Thoracic aorta (tissue), 2 donors: ENCODE measurements around the gene TSPAN5. TPM values are rescaled to one million over a fixed set of nuclear protein-coding genes. Genes with fewer than 3 reads are reported as not detected.

Experiments
- ATAC-seq: fragments of 150-250 bp; one replicate; pipeline ENCODE4 v1.8.0; 2017; ENCODE audit warnings: low read depth; ENCODE audit not compliant: insufficient number of reproducible peaks, low FRiP score
- DNase-seq: peaks from one replicate; pipeline ENCODE4 v3.0.0-alpha.2; 2020; ENCODE audit warnings: low spot score
- H3K27ac ChIP-seq, 2 donors: fragments of 200-600 bp; sonication (generic); 1 replicate in 1 of 2; 2 replicates in 1 of 2; pipeline ENCODE4 v1.5.1; 2016; ENCODE audit warnings: mild to moderate bottlenecking in 2 of 2, moderate library complexity in 2 of 2
- H3K27me3 ChIP-seq: fragments of 200-600 bp; sonication (generic); replicated peaks from 2 replicates; pipeline ENCODE4 v1.6.0; 2016; ENCODE audit warnings: mild to moderate bottlenecking; ENCODE audit not compliant: insufficient read depth
- H3K36me3 ChIP-seq: fragments of 200-600 bp; sonication (generic); one replicate; pipeline ENCODE4 v1.5.1; 2016
- H3K4me1 ChIP-seq, 2 donors: fragments of 200-600 bp; sonication (generic); 1 replicate in 1 of 2; 2 replicates in 1 of 2; pipeline versions ENCODE4 v1.5.1 to v1.6.0; 2016; ENCODE audit warnings: low read depth in 2 of 2, mild to moderate bottlenecking in 1 of 2; ENCODE audit not compliant: control insufficient read depth in 1 of 2
- H3K4me3 ChIP-seq: fragments of 200-600 bp; sonication (generic); 2 replicates; pipeline ENCODE4 v1.5.1; 2016; ENCODE audit warnings: mild to moderate bottlenecking
- H3K9me3 ChIP-seq: fragments of 200-600 bp; sonication (generic); 2 replicates; pipeline ENCODE4 v1.5.1; 2016
- total RNA-seq, 2 donors: library from RNA; depleted of rRNA; stranded (reverse); fragments of >200 nt; gene quantifications; one replicate each; pipeline versions ENCODE4 v1.1.0 to v1.2.3, GENCODE V29; 2016
- TF ChIP-seq, protein P1 (sequence below): fragments of 200-600 bp; sonication (generic); IDR thresholded peaks from one replicate; pipeline ENCODE4 v1.5.1; 2019; ENCODE audit warnings: antibody characterized with exemption

TSPAN5 gene
- total RNA-seq, 2 donors from 2014 or later: 7.7 to 11.4 TPM

- Histone ChIP-seq H3K27ac (no peak overlapping the region), H3K27me3 (no peaks in the 10 kb centered on the region), H3K4me3 (no peak overlapping the region), H3K4me1 (peaks cover 3 to 8% of the 10 kb centered on the region in 2 donors), H3K9me3 (no peaks in the 10 kb centered on the region), H3K36me3 (no peaks in the 10 kb centered on the region)
- TF ChIP-seq, protein P1, sequence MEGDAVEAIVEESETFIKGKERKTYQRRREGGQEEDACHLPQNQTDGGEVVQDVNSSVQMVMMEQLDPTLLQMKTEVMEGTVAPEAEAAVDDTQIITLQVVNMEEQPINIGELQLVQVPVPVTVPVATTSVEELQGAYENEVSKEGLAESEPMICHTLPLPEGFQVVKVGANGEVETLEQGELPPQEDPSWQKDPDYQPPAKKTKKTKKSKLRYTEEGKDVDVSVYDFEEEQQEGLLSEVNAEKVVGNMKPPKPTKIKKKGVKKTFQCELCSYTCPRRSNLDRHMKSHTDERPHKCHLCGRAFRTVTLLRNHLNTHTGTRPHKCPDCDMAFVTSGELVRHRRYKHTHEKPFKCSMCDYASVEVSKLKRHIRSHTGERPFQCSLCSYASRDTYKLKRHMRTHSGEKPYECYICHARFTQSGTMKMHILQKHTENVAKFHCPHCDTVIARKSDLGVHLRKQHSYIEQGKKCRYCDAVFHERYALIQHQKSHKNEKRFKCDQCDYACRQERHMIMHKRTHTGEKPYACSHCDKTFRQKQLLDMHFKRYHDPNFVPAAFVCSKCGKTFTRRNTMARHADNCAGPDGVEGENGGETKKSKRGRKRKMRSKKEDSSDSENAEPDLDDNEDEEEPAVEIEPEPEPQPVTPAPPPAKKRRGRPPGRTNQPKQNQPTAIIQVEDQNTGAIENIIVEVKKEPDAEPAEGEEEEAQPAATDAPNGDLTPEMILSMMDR: no peak
- DNase-seq (no peak), ATAC-seq (no peak)
These were observed 130.7 kb downstream of the TSPAN5 start for GRCh38 chr4:98527534-98528269.

- ATAC-seq: no peak
- H3K9me3 ChIP-seq: no peaks in the 10 kb centered on the region
- peaks cover 3 to 8% of the 10 kb centered on the region in 2 donors for H3K4me1 ChIP-seq
- no peaks in the 10 kb centered on the region for H3K27me3 ChIP-seq
- H3K4me3 ChIP-seq: no peak overlapping the region
- H3K36me3 ChIP-seq: no peaks in the 10 kb centered on the region
- H3K27ac ChIP-seq: no peak overlapping the region
- no peak for DNase-seq
- TF ChIP-seq, protein P1: no peak
These were observed 134.2 kb downstream of the TSPAN5 start for GRCh38 chr4:98524230-98524629.

DNA sequence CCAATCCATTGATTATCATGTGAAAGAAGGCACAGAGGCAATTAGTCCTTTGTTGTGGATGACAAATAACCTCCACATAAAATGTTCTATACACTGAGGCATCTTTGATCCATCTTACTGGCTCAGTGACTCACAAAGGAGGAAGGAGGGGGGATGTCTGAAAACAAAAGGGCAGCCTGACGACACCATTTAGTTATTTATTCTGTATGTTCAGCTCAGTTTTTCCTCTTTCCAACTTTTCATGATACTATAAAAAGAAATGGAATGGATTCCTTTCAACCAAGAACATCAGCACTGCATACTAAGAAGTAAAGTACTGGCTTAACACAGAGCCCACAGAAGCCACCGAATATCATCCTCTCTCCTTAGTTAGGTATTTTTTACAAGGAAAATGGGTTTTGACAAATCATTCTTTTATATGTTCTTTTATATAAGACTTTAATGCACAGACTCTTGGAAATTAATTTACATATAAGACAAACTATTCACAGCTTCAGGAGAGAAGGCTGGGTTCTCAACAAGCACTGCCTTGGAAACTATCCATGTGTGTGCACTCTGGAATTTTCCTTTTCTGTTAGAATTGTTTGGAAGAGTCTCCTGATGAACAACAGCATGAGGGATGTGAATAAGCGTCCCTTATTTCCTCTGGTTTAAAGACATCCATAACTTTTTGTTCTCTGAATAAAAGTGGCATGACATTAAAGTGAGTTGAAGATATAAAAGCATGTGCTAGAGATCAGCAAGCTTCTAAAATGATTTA lies 135.6 kb downstream of the TSPAN5 start:
- TF ChIP-seq, protein P1: no peak
- H3K4me1 ChIP-seq: peaks cover 3 to 8% of the 10 kb centered on the region in 2 donors
- H3K27ac ChIP-seq: no peak overlapping the region
- ATAC-seq: no peak
- no peaks in the 10 kb centered on the region for H3K9me3 ChIP-seq
- no peaks in the 10 kb centered on the region for H3K36me3 ChIP-seq
- no peaks in the 10 kb centered on the region for H3K27me3 ChIP-seq
- DNase-seq: no peak
- no peak overlapping the region for H3K4me3 ChIP-seq

DNA sequence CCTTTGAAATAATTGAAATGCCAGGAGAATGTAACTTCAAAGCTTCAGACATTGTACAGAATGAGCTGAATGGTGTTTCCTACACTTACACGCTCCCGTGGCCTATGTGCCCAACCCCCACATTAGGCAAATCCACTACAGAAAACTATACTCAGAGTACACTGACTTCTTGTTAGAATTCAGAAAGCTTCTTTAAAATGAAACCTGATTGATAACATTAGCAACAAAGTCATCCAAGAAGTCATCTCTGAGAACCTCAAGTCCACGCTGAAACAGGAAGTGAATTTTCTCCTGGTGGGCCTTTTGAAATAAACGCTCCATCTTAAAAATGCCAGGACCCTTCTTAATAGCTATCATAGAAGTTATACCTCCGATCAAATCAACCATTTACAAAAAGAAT lies 136.3 kb downstream of the TSPAN5 start:
- H3K27me3 ChIP-seq: no peaks in the 10 kb centered on the region
- no peak overlapping the region for H3K4me3 ChIP-seq
- TF ChIP-seq, protein P1: no peak
- DNase-seq (no peak), ATAC-seq (no peak)
- no peaks in the 10 kb centered on the region for H3K36me3 ChIP-seq
- no peaks in the 10 kb centered on the region for H3K9me3 ChIP-seq
- H3K27ac ChIP-seq: no peak overlapping the region
- H3K4me1 ChIP-seq: peaks cover 3 to 8% of the 10 kb centered on the region in 2 donors

DNA sequence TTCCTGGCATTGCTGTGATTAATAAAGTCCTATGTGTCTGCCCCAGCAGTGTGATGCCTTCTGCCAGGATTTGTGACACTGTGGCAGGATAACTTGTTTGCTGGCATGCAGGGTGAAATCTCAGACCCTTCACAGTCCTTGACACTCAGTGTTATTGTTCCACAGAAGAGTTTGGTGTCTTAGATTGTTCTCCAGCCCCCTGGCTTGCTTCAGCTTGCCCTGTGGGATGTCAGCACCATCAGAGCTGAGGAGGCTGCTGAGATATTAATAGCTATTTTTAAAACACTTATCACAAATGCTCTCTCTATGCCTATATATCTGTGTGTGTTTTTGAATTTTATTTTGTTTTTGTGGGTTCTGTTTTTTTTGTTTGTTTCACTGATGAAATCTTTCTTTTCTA lies 136.9 kb downstream of the TSPAN5 start:
- no peak for DNase-seq
- TF ChIP-seq, protein P1: no peak
- H3K27ac ChIP-seq: no peak overlapping the region

More for the DNA sequence above, 136.9 kb downstream of the TSPAN5 start:
- no peaks in the 10 kb centered on the region for H3K27me3 ChIP-seq
- no peak for ATAC-seq
- H3K36me3 ChIP-seq: no peaks in the 10 kb centered on the region
- no peaks in the 10 kb centered on the region for H3K9me3 ChIP-seq
- no peak overlapping the region for H3K4me3 ChIP-seq
- peaks cover 3 to 8% of the 10 kb centered on the region in 2 donors for H3K4me1 ChIP-seq
